ENCODE data around the gene MCRIP2. TPM values are rescaled to one million over a fixed set of nuclear protein-coding genes. Genes with fewer than 3 reads are reported as not detected.
A peak's percentile ranks its signal among the peaks of the same experiment; 100 is the strongest.

The MCRIP2 gene
- total RNA-seq, 6 donors from 2014 or later, result 34.9 to 85.7 (median 53.3) TPM

GRCh38 chr16:694187-694862 lies 52.7 kb downstream of the MCRIP2 start:
- Histone ChIP-seq H3K27me3 (peaks cover 0 to 41% (median 25%) of the 10 kb centered on the region in 4 donors), H3K4me1 (peaks cover 27 to 42% (median 38%) of the 10 kb centered on the region in 4 donors), H3K36me3 (no peaks in the 10 kb centered on the region), H3K27ac (peak overlapping the region in 1 of 4 donors; percentile 30), H3K9me3 (no peaks in the 10 kb centered on the region), H3K4me3 (peak overlapping the region in 3 of 4 donors; percentile 27 to 47 (median 47))
- 6% methylated on average over 33 of the region's 64 CpGs; no CpG with 5 or more reads in 1 of the 2 donors for WGBS, 2 donors
- DNase-seq (peak in 1 of 2 donors; percentile 81), ATAC-seq (ENCODE audit: low FRiP score in 2 of 2) (no peak)
- no peak for TF ChIP-seq POLR2AphosphoS5 (IDR thresholded peaks at IDR 0.05)
- TF ChIP-seq, protein P1, sequence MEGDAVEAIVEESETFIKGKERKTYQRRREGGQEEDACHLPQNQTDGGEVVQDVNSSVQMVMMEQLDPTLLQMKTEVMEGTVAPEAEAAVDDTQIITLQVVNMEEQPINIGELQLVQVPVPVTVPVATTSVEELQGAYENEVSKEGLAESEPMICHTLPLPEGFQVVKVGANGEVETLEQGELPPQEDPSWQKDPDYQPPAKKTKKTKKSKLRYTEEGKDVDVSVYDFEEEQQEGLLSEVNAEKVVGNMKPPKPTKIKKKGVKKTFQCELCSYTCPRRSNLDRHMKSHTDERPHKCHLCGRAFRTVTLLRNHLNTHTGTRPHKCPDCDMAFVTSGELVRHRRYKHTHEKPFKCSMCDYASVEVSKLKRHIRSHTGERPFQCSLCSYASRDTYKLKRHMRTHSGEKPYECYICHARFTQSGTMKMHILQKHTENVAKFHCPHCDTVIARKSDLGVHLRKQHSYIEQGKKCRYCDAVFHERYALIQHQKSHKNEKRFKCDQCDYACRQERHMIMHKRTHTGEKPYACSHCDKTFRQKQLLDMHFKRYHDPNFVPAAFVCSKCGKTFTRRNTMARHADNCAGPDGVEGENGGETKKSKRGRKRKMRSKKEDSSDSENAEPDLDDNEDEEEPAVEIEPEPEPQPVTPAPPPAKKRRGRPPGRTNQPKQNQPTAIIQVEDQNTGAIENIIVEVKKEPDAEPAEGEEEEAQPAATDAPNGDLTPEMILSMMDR (IDR thresholded peaks at IDR 0.05), result no peak
- no peak for TF ChIP-seq POLR2A (IDR thresholded peaks at IDR 0.05)
- TF ChIP-seq EP300 (IDR thresholded peaks at IDR 0.05), result no peak

DNA sequence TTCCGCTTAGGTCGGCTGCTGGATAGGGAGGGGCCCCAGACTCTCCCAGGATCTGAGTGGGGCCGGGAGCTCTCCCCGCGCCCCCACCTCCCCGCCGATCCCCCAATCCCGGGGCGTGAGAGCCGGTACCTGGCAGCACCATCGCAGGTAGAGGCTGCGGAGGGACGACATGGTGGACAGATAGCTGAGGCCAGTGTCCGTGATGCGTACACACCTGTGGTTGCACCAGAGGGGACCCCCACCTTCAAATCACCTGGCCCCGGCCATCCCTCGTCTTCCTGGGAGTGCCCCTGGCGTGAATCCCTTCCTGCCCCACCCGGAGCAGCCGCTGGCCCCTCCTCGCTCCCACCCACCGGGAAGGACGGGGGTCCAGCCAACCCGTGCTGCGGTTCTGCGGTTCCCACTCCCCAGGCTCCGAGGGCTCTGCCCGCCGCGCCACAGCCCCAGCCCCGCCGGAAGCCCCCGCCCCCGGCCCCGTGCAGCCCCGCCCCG lies 53.3 kb downstream of the MCRIP2 start:
- H3K4me3 ChIP-seq, result peak overlapping the region in 3 of 4 donors; percentile 27 to 47 (median 47)
- peaks cover 23 to 37% (median 32%) of the 10 kb centered on the region in 4 donors for H3K4me1 ChIP-seq
- ATAC-seq (ENCODE audit: low FRiP score in 2 of 2) (no peak), DNase-seq (no peak)
- H3K9me3 ChIP-seq, result no peaks in the 10 kb centered on the region
- no peak for TF ChIP-seq EP300 (IDR thresholded peaks at IDR 0.05)
- no peak for TF ChIP-seq POLR2AphosphoS5 (IDR thresholded peaks at IDR 0.05)
- TF ChIP-seq POLR2A (IDR thresholded peaks at IDR 0.05), result no peak
- TF ChIP-seq, protein P1 (IDR thresholded peaks at IDR 0.05), result no peak
- peaks cover 0 to 45% (median 26%) of the 10 kb centered on the region in 4 donors for H3K27me3 ChIP-seq
- H3K27ac ChIP-seq, result peak overlapping the region in 1 of 4 donors; percentile 30
- no peaks in the 10 kb centered on the region for H3K36me3 ChIP-seq
- 0% methylated on average over 18 of the region's 37 CpGs; no CpG with 5 or more reads in 1 of the 2 donors for WGBS, 2 donors

- peaks cover 21 to 35% (median 30%) of the 10 kb centered on the region in 4 donors for H3K4me1 ChIP-seq
- ATAC-seq (ENCODE audit: low FRiP score in 2 of 2), result peak; percentile 11 to 13
- H3K27me3 ChIP-seq, result peaks cover 0 to 51% (median 30%) of the 10 kb centered on the region in 4 donors
- H3K36me3 ChIP-seq, result no peaks in the 10 kb centered on the region
- DNase-seq, result peak in 1 of 2 donors; percentile 91
- H3K4me3 ChIP-seq, result peak overlapping the region; percentile 2 to 47 (median 37)
- no peaks in the 10 kb centered on the region for H3K9me3 ChIP-seq
- 8 to 13% methylated on average over 4 to 35 of the region's 71 CpGs for WGBS, 2 donors
- TF ChIP-seq, protein P1 (IDR thresholded peaks at IDR 0.05), result no peak
- TF ChIP-seq POLR2A (IDR thresholded peaks at IDR 0.05), result no peak
- no peak for TF ChIP-seq EP300 (IDR thresholded peaks at IDR 0.05)
- no peak for TF ChIP-seq POLR2AphosphoS5 (IDR thresholded peaks at IDR 0.05)
- H3K27ac ChIP-seq, result peak overlapping the region in 1 of 4 donors; percentile 56
Observed at GRCh38 chr16:695355-696089, 53.9 kb downstream of the MCRIP2 start.

Other genes starting within 250 kb of the MCRIP2 start
- 10 to 100 TPM; 22.1 to 57.6 (median 41.8) TPM for gene NME4, start 244.6 kb upstream of the MCRIP2 start, total RNA-seq
- gene DECR2, start 239.9 kb upstream of the MCRIP2 start, total RNA-seq, result 10 to 100 TPM in 5 of 6 donors, 1 to 10 TPM in 1; 8.6 to 22.4 (median 14.6) TPM
- gene RAB11FIP3, start 216.2 kb upstream of the MCRIP2 start, total RNA-seq, result 10 to 100 TPM; 38.9 to 95.3 (median 43.8) TPM
- 10 to 100 TPM; 27.3 to 84.5 (median 66.1) TPM for gene CAPN15, start 114.1 kb upstream of the MCRIP2 start, total RNA-seq
- not detected for gene PRR35, start 81.4 kb upstream of the MCRIP2 start, total RNA-seq
- 1 to 10 TPM; 1.2 to 7.8 (median 3.3) TPM for gene NHLRC4, start 74.8 kb upstream of the MCRIP2 start, total RNA-seq
- gene PIGQ, start 71.9 kb upstream of the MCRIP2 start, total RNA-seq, result 100 to 1,000 TPM in 2 of 6 donors, 10 to 100 TPM in 4; 42.7 to 153 (median 79.6) TPM
- gene RAB40C, start 51.8 kb upstream of the MCRIP2 start, total RNA-seq, result 100 to 1,000 TPM in 1 of 6 donors, 10 to 100 TPM in 5; 40.5 to 101 (median 61.5) TPM
- 10 to 100 TPM in 1 of 6 donors, 1 to 10 TPM in 5; 1.7 to 16.8 (median 5.8) TPM for gene WFIKKN1, start 10.8 kb upstream of the MCRIP2 start, total RNA-seq
- gene METTL26, start 5.5 kb upstream of the MCRIP2 start, total RNA-seq, result 100 to 1,000 TPM in 4 of 6 donors, 10 to 100 TPM in 2; 69.5 to 210 (median 111) TPM
- gene WDR90, start 7.5 kb downstream of the MCRIP2 start, total RNA-seq, result 100 to 1,000 TPM in 1 of 6 donors, 10 to 100 TPM in 5; 18.8 to 174 (median 34.1) TPM
- 100 to 1,000 TPM in 4 of 6 donors, 10 to 100 TPM in 2; 53.0 to 535 (median 107) TPM for gene RHOT2, start 26.3 kb downstream of the MCRIP2 start, total RNA-seq
- gene RHBDL1, start 33.8 kb downstream of the MCRIP2 start, total RNA-seq, result 1 to 10 TPM in 2 of 6 donors, under 1 TPM in 3, not detected in 1; 0.59 to 2.1 (median 0.76) TPM
- 100 to 1,000 TPM; 101 to 186 (median 118) TPM for gene STUB1, start 38.6 kb downstream of the MCRIP2 start, total RNA-seq
- gene JMJD8, start 42.5 kb downstream of the MCRIP2 start, total RNA-seq, result 100 to 1,000 TPM in 1 of 6 donors, 10 to 100 TPM in 5; 60.0 to 109 (median 65.5) TPM
- 10 to 100 TPM in 5 of 6 donors, 1 to 10 TPM in 1; 8.3 to 20.6 (median 14.3) TPM for gene WDR24, start 48.6 kb downstream of the MCRIP2 start, total RNA-seq
- 1 to 10 TPM; 1.0 to 8.1 (median 4.1) TPM for gene FBXL16, start 64.0 kb downstream of the MCRIP2 start, total RNA-seq
- gene METRN, start 73.3 kb downstream of the MCRIP2 start, total RNA-seq, result 10 to 100 TPM; 22.0 to 56.0 (median 40.8) TPM
- 10 to 100 TPM; 38.7 to 69.7 (median 55.7) TPM for gene ANTKMT, start 79.3 kb downstream of the MCRIP2 start, total RNA-seq
- gene CCDC78, start 84.6 kb downstream of the MCRIP2 start, total RNA-seq, result 10 to 100 TPM in 5 of 6 donors, 1 to 10 TPM in 1; 3.5 to 69.1 (median 23.3) TPM
- gene HAGHL, start 85.3 kb downstream of the MCRIP2 start, total RNA-seq, result 10 to 100 TPM in 5 of 6 donors, 1 to 10 TPM in 1; 4.0 to 43.0 (median 13.5) TPM
- gene CIAO3, start 99.2 kb downstream of the MCRIP2 start, total RNA-seq, result 10 to 100 TPM; 27.8 to 96.4 (median 33.1) TPM
- gene MSLN, start 118.9 kb downstream of the MCRIP2 start, total RNA-seq, result 100 to 1,000 TPM in 4 of 6 donors, 10 to 100 TPM in 2; 47.8 to 275 (median 121) TPM
- 10 to 100 TPM; 14.5 to 43.0 (median 20.8) TPM for gene RPUSD1, start 146.6 kb downstream of the MCRIP2 start, total RNA-seq
- gene CHTF18, start 146.8 kb downstream of the MCRIP2 start, total RNA-seq, result 10 to 100 TPM in 4 of 6 donors, 1 to 10 TPM in 2; 4.1 to 39.8 (median 17.9) TPM
- not detected for gene GNG13, start 158.9 kb downstream of the MCRIP2 start, total RNA-seq

Data from upper lobe of left lung (tissue), 6 donors.